Measurements from ENCODE around the gene MYL5. TPM values are rescaled to one million over a fixed set of nuclear protein-coding genes. Genes with fewer than 3 reads are reported as not detected.
A peak's percentile ranks its signal among the peaks of the same experiment; 100 is the strongest.

Gene MYL5
- total RNA-seq, 3 donors from 2014 or later, result 7.9 to 14.9 (median 12.1) TPM

DNA sequence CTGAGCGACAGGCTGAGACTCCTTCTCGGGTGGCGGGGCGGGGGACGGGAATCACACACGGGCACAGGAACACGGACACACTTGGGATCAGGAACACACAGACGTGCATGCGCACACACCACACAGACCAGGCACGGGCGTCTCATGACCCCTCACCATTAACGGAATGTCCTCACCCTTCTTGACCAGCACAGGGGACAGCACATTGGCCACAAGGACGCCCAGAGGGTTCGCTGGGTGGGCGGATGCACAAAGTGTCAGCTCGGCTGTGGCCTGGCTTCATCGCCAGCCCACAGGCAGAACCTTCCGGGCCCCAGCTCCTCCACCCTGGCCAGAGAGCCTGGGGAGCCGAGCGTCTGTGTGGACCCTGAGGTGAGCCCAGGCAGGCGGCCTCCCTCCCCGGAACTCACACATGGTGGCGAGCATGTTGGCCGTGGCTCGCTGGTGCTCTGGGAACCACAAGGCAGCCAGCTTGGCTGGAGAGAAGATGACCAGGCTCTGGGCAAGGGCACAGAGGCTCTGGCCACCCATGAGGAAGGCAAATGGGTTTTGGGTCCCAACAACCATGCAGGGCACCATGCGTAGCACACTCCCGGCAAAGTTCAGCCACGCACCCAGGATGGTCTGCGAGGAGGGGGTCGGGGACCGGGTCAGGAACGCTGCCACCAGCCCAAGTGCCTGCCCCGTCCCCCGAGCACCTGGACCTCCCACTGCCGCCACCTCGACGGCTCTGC is 11.5 kb downstream of the MYL5 start:
- H3K27ac ChIP-seq, result no peak overlapping the region
- TF ChIP-seq POLR2A (IDR thresholded peaks at IDR 0.05), result no peak
- TF ChIP-seq, protein P1, sequence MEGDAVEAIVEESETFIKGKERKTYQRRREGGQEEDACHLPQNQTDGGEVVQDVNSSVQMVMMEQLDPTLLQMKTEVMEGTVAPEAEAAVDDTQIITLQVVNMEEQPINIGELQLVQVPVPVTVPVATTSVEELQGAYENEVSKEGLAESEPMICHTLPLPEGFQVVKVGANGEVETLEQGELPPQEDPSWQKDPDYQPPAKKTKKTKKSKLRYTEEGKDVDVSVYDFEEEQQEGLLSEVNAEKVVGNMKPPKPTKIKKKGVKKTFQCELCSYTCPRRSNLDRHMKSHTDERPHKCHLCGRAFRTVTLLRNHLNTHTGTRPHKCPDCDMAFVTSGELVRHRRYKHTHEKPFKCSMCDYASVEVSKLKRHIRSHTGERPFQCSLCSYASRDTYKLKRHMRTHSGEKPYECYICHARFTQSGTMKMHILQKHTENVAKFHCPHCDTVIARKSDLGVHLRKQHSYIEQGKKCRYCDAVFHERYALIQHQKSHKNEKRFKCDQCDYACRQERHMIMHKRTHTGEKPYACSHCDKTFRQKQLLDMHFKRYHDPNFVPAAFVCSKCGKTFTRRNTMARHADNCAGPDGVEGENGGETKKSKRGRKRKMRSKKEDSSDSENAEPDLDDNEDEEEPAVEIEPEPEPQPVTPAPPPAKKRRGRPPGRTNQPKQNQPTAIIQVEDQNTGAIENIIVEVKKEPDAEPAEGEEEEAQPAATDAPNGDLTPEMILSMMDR (IDR thresholded peaks at IDR 0.05), result no peak
- no peak for TF ChIP-seq POLR2AphosphoS5 (IDR thresholded peaks at IDR 0.05)
- intact Hi-C loops (cut with DNase I; ENCODE audit: low total_unique reads), result loop anchor here (5.0 kb wide), 1 partner anchor 1881 kb away; no protein-coding TSS in a partner anchor
- H3K9me3 ChIP-seq, result no peaks in the 10 kb centered on the region
- H3K27me3 ChIP-seq, result no peaks in the 10 kb centered on the region
- H3K4me1 ChIP-seq, result peaks cover 16 to 19% of the 10 kb centered on the region in 2 donors
- H3K36me3 ChIP-seq, result no peaks in the 10 kb centered on the region
- no peak overlapping the region for H3K4me3 ChIP-seq
- no peak for DNase-seq (ENCODE audit: low spot score in 2 of 2)

DNA sequence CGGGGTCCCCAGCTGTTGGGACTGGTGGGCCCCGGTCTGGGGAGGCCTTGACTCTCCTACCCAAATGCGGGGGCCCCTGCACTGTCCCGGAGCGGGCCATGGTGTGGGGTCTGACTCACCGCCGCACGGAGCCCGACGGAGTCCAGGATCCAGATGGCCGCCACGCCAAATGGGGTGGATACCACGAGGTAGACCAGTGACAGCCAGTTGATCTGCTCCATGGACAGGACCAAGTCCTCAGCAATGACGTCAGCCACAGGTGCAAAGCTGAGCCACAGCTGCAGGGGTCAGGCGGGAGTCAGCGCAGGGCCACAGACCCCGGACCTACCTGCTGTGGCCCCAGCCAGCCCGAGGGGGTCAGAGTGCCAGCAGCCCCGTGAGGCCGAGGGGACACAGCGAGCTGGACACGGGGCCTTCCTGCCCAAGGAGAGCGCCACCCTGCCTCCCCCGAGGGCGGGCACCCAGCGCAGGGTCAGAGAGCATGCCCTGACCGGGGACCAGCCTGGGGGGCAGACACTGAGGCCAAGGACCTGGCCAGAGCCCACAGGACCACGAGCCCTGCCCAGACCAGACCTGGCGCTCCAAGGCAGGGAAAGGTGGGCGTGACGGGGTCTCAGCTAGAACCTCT is 12.2 kb downstream of the MYL5 start:
- peak overlapping the region in 1 of 3 donors; percentile 84 for H3K4me3 ChIP-seq
- H3K36me3 ChIP-seq, result no peaks in the 10 kb centered on the region
- peaks cover 13 to 16% of the 10 kb centered on the region in 2 donors for H3K4me1 ChIP-seq
- TF ChIP-seq POLR2A (IDR thresholded peaks at IDR 0.05), result no peak
- TF ChIP-seq POLR2AphosphoS5 (IDR thresholded peaks at IDR 0.05), result no peak
- TF ChIP-seq, protein P1 (IDR thresholded peaks at IDR 0.05), result no peak
- no peaks in the 10 kb centered on the region for H3K27me3 ChIP-seq
- peak overlapping the region; percentile 79 to 98 for H3K27ac ChIP-seq
- intact Hi-C loops (cut with DNase I; ENCODE audit: low total_unique reads), result loop anchor here (5.0 kb wide), 1 partner anchor 1881 kb away; no protein-coding TSS in a partner anchor
- DNase-seq (ENCODE audit: low spot score in 2 of 2), result no peak
- no peaks in the 10 kb centered on the region for H3K9me3 ChIP-seq

DNA sequence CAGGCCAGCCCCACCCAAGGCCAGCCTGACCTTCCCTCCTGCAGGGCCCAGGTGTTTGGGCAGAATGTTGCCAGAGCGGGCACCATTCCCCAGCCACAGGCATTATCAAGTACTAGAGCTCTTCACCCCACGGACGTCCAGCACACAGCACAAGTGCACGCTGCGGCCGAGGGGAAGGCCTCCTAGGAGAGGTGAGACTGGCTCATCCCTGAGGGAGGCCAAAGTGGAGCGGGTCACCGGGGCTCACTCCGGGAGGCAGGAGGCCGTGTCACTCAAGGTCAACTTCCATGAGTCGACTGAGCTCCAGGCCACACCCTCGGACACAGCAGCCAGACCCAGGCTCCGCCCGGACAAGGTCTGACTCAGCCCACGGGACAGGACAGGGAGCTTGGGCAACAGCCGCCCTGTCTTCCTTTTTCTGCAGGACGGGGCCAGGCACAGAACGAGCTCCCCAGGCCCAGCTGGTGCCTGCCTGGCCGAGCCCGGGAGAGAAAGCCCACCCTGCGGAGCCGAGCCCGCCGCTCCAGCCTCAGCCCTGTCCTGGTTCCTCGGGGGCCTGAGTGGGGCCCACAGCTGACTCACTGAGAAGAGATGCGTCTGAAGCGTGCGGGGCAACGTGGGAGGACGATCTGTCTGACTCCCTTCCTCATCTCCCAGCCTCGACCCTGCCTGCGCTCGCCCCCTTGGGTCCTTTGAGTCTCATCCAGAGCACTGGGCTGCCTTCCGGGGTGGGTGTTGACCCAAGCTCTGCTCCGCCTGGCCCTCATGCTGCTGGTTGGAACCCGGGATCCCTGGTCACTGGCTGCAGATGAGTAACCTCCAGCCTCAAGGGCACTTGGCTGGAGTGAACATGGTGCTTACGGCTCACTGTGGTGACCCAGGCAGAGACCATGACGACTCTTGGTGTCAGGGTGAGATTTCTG is 13.0 kb downstream of the MYL5 start:
- DNase-seq (ENCODE audit: low spot score in 2 of 2), result peak; percentile 83 to 89
- Histone ChIP-seq H3K27me3 (no peaks in the 10 kb centered on the region), H3K9me3 (no peaks in the 10 kb centered on the region), H3K27ac (peak overlapping the region; percentile 79 to 98), H3K36me3 (no peaks in the 10 kb centered on the region), H3K4me1 (peaks cover 13 to 16% of the 10 kb centered on the region in 2 donors), H3K4me3 (peak overlapping the region; percentile 24 to 84 (median 57))
- intact Hi-C loops (cut with DNase I; ENCODE audit: low total_unique reads), result loop anchor here (5.0 kb wide), 1 partner anchor 1880 kb away; no protein-coding TSS in a partner anchor
- TF ChIP-seq, protein P1 (IDR thresholded peaks at IDR 0.05), result no peak
- no peak for TF ChIP-seq POLR2AphosphoS5 (IDR thresholded peaks at IDR 0.05)
- peak; percentile 30 for TF ChIP-seq POLR2A (IDR thresholded peaks at IDR 0.05)

DNA sequence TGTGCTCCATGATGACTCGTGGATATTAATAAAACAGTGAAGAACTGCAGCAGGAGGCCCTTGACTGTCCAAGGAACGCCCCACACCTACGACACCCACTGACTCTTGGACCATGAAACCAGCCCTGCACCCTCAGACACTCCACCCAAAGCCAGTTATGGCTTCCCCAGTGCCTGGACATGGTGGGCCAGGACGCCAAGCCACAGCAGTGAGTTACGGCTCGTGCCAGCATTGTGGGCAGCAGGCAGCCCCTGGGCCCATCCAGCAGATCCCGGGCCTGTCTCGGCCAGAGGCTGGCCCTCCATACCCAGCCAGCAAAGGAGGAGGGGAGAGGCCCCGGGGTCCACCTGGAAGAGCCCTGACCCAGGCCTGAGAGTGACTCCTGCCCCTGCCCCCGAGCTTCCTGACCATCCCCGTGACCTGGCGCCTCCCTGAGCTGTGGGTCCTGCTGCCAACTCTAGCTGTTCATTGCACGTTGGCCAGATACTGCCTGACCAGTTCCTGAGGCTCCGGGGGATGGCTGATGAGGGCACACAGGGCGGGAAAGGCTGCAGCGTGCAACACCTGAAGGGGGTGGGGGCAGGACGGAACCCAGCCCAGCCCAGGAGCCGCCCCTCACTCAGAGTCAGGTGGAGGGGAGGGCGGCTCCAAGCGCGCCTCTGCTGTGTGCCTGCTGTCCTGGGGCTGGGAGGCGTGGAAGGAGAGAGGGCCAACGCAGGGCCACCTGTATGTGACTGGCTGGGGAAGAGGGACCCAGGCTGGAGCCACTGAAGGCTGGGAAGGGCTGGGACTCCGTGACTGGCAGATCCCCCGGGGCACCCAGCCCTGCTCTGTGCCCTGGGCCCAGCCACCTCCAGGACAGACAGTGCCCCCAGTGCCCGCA is 13.9 kb downstream of the MYL5 start:
- H3K27ac ChIP-seq, result peak overlapping the region; percentile 79 to 98
- peaks cover 13 to 16% of the 10 kb centered on the region in 2 donors for H3K4me1 ChIP-seq
- intact Hi-C loops (cut with DNase I; ENCODE audit: low total_unique reads), result loop anchor here (5.0 kb wide), 1 partner anchor 1879 kb away; no protein-coding TSS in a partner anchor
- H3K9me3 ChIP-seq, result no peaks in the 10 kb centered on the region
- H3K4me3 ChIP-seq, result peak overlapping the region; percentile 57 to 84 (median 62)
- no peaks in the 10 kb centered on the region for H3K27me3 ChIP-seq
- TF ChIP-seq POLR2A (IDR thresholded peaks at IDR 0.05) (no peak), POLR2AphosphoS5 (IDR thresholded peaks at IDR 0.05) (no peak)
- TF ChIP-seq, protein P1 (IDR thresholded peaks at IDR 0.05), result no peak
- DNase-seq (ENCODE audit: low spot score in 2 of 2), result no peak
- no peaks in the 10 kb centered on the region for H3K36me3 ChIP-seq

Data from breast epithelium (tissue), 4 donors.